GM23248 (cell line): Measurements from ENCODE around the gene SEC24D. TPM values are rescaled to one million over a fixed set of nuclear protein-coding genes. Genes with fewer than 3 reads are reported as not detected.
"Not testable (repeated sequence)": the region's sequence is repeated elsewhere in the genome, so short reads cannot be mapped to it uniquely, and the experiment has no call there.

Experiments used
- DNase-seq: peaks from one replicate; pipeline ENCODE4 v3.0.0-alpha.2; 2015
- H2AFZ ChIP-seq: fragments of 200-600 bp; sonication (generic); 2 replicates; pipeline ENCODE4 v1.6.1; 2016; ENCODE audit warnings: antibody characterized with exemption
- H3F3A ChIP-seq: fragments of 200-600 bp; sonication (generic); 2 replicates; pipeline ENCODE4 v1.6.1; 2016; ENCODE audit warnings: mild to moderate bottlenecking, antibody characterized with exemption, mixed run types; ENCODE audit not compliant: insufficient read depth
- H3K27ac ChIP-seq: fragments of 200-600 bp; sonication (generic); 2 replicates; pipeline ENCODE4 v1.5.1; 2016; ENCODE audit warnings: mild to moderate bottlenecking
- H3K27me3 ChIP-seq: fragments of 200-600 bp; sonication (generic); replicated peaks from 2 replicates; pipeline ENCODE4 v1.6.1; 2016; ENCODE audit warnings: mild to moderate bottlenecking; ENCODE audit not compliant: insufficient read depth
- H3K36me3 ChIP-seq: fragments of 200-600 bp; sonication (generic); 2 replicates; pipeline ENCODE4 v1.6.1; 2016; ENCODE audit warnings: low read depth, mild to moderate bottlenecking
- H3K4me1 ChIP-seq: fragments of 200-600 bp; sonication (generic); 2 replicates; pipeline ENCODE4 v1.6.1; 2016; ENCODE audit warnings: mild to moderate bottlenecking; ENCODE audit not compliant: insufficient read depth
- H3K4me2 ChIP-seq: fragments of 200-600 bp; sonication (generic); one replicate; pipeline ENCODE4 v1.6.1; 2016; ENCODE audit warnings: mild to moderate bottlenecking; ENCODE audit not compliant: unreplicated experiment
- H3K4me3 ChIP-seq: fragments of 200-600 bp; sonication (generic); 2 replicates; pipeline ENCODE4 v1.5.1; 2016; ENCODE audit warnings: mild to moderate bottlenecking
- H3K79me2 ChIP-seq: fragments of 200-600 bp; sonication (generic); 2 replicates; pipeline ENCODE4 v1.6.1; 2016; ENCODE audit warnings: mild to moderate bottlenecking; ENCODE audit not compliant: insufficient read depth
- H3K9ac ChIP-seq: fragments of 200-600 bp; sonication (generic); 2 replicates; pipeline ENCODE4 v1.6.1; 2016; ENCODE audit warnings: mild to moderate bottlenecking
- H3K9me2 ChIP-seq: fragments of 200-600 bp; sonication (generic); 2 replicates; pipeline ENCODE4 v1.6.1; 2016; ENCODE audit warnings: mixed run types, mild to moderate bottlenecking, moderate library complexity; ENCODE audit not compliant: insufficient read depth
- H3K9me3 ChIP-seq: fragments of 200-600 bp; sonication (generic); one replicate; pipeline ENCODE4 v1.6.1; 2017; ENCODE audit warnings: low read depth
- H4K20me1 ChIP-seq: fragments of 200-600 bp; sonication (generic); 2 replicates; pipeline ENCODE4 v1.6.0; 2016; ENCODE audit not compliant: insufficient read depth
- EZH2 ChIP-seq: fragments of 200-600 bp; sonication (generic); IDR thresholded peaks from 2 replicates; pipeline ENCODE4 v1.6.1; 2018; ENCODE audit warnings: antibody characterized with exemption, mild to moderate bottlenecking; ENCODE audit not compliant: insufficient read depth, poor library complexity, severe bottlenecking
- EZH2phosphoT487 ChIP-seq: fragments of 200-600 bp; sonication (generic); IDR thresholded peaks from 2 replicates; pipeline ENCODE4 v1.6.1; 2018; ENCODE audit warnings: antibody characterized with exemption, moderate library complexity, mild to moderate bottlenecking, low read depth; ENCODE audit not compliant: insufficient read depth
- WGBS, 2 experiments: methylation state at CpG; one replicate each; pipeline ENCODE4 v1.1.6; 2015 to 2017; ENCODE audit warnings: low lambda C conversion rate in 2 of 2, low coverage in 1 of 2; ENCODE audit errors: missing lambda C conversion rate in 2 of 2; 5-methylcytosine and 5-hydroxymethylcytosine counted together
- in situ Hi-C: fragments of 300-500 bp; cut with MboI; formaldehyde crosslinking; loops from 2 replicates; pipeline ENCODE4 v1.15.0; 2020
- polyA plus RNA-seq: library from polyadenylated mRNA; unstranded; fragments of >200 nt; fragmentation: Nextera tagmentation; extraction: Ambion mirVana; gene quantifications from 2 replicates; pipeline ENCODE4 v1.2.1, GENCODE V29; 2016
- total RNA-seq: library from RNA; depleted of rRNA; stranded (reverse); fragments of >200 nt; shearing (Covaris generic); gene quantifications from 2 replicates; pipeline ENCODE4 v1.2.3, GENCODE V29; 2014

The SEC24D gene
- total and polyA plus RNA-seq, 2 experiments from 2014 or later: 136 to 148 TPM

DNA sequence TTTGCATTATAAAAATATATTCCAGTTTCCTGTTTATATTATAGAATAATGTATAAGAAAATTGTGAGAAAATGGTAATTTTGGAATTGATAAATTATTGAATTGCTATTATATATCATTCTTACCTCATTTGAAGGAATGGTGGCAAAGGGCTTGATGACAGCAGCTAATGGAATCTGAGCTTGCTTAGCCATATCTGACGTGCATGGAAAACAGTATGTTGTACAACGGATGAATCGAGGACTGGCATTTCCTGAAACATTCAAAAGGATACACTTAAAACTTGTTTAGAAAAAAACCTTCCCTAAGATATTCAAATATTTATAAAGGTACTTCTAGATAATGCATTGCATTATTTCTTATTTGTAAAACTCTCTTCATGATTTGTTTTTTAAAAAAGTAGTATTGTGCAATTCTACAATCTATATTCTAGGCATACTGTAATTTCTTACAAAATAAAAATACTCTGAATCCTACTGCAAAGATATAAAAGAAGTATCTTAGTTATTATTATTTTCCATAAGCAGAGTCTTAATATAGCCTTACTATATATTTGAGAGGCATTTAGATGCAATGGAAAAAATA, 38.3 kb downstream of the SEC24D start:
- peak overlapping the region; percentile 31 for H3K27ac ChIP-seq
- in situ Hi-C loops: no loop called here

DNA sequence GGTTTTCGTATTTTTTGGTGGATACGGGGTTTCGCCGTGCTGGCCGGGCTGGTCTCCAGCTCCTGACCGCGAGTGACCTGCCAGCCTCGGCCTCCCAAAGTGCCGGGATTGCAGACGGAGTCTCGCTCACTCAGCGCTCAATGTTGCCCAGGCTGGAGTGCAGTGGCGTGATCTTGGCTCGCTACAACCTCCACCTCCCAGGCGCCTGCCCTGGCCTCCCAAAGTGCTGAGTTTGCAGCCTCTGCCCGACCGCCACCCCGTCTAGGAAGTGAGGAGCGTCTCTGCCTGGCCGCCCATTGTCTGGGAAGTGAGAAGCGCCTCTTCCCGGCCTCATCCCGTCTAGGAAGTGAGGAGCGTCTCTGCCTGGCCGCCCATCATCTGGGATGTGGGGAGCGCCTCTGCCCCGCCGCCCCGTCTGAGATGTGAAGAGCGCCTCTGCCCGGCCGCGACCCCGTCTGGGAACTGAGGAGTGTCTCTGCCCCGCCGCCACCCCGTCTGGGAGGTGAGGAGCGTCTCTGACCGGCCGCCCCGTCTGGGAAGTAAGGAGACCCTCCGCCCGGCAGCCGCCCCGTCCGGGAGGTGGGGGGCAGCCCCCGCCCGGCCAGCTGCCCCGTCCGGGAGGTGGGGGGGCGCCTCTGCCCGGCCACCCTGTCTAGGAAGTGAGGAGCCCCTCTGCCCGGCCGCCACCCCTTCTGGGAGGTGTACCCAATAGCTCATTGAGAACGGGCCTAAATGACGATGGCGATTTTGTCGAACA, 44.1 kb downstream of the SEC24D start:
- Histone ChIP-seq H3K36me3 (peaks cover 72% of the 10 kb centered on the region), H3F3A (peaks cover 48% of the 10 kb centered on the region), H3K79me2 (peaks cover 95% of the 10 kb centered on the region)
- H3K9me3 ChIP-seq, H3K4me3 ChIP-seq, H3K27ac ChIP-seq, H4K20me1 ChIP-seq, H3K9me2 ChIP-seq, H3K27me3 ChIP-seq, DNase-seq, in situ Hi-C loops, H3K4me2 ChIP-seq, H3K4me1 ChIP-seq, H3K9ac ChIP-seq, H2AFZ ChIP-seq: not testable (repeated sequence)
- WGBS, 2 experiments: 89% methylated on average over 28 to 54 of the region's 58 CpGs

More for the DNA sequence above, 38.3 kb downstream of the SEC24D start:
- no peak overlapping the region for H2AFZ ChIP-seq
- no peaks in the 10 kb centered on the region for H4K20me1 ChIP-seq
- H3K4me1 ChIP-seq: peaks cover 27% of the 10 kb centered on the region
- TF ChIP-seq EZH2phosphoT487 (no peak), EZH2 (no peak)
- H3K9me2 ChIP-seq: no peaks in the 10 kb centered on the region
- H3F3A ChIP-seq: peaks cover 55% of the 10 kb centered on the region
- 26 to 34% methylated on average over 3 of the region's 3 CpGs for WGBS, 2 experiments
- H3K4me2 ChIP-seq: peak overlapping the region; percentile 18
- DNase-seq: peak; percentile 74
- peaks cover 85% of the 10 kb centered on the region for H3K36me3 ChIP-seq
- peaks cover 98% of the 10 kb centered on the region for H3K79me2 ChIP-seq
- no peaks in the 10 kb centered on the region for H3K27me3 ChIP-seq
- H3K4me3 ChIP-seq: no peak overlapping the region
- H3K9me3 ChIP-seq: no peaks in the 10 kb centered on the region
- 0 out of 2 replicates have a peak overlapping the region, but pooled peaks have one; percentile 1 for H3K9ac ChIP-seq

DNA sequence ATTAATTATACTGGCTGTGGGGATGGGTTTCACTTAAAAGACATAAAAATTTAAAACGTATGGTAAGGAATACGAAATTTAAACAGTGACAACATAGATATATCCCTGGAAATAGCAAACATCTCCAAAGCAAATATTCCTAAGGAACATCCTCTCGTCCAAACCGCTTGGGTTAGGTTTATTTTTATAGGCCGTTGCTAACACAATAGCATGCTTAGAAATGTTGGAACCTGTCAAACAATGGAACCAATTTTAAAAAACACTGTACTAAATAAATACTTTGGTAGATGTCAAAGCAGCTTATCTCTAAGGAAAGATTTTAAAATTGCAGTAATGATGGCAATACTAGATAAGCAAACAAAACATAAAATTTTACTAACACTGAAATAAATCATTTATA, 45.4 kb downstream of the SEC24D start:
- Histone ChIP-seq H3K4me1 (peaks cover 8% of the 10 kb centered on the region), H3K9me2 (no peaks in the 10 kb centered on the region), H3K9ac (no peak overlapping the region), H3K27me3 (no peaks in the 10 kb centered on the region), H3F3A (peaks cover 49% of the 10 kb centered on the region), H3K9me3 (no peaks in the 10 kb centered on the region), H3K79me2 (peaks cover 95% of the 10 kb centered on the region), H3K36me3 (peaks cover 72% of the 10 kb centered on the region), H3K27ac (no peak overlapping the region), H3K4me3 (no peak overlapping the region), H4K20me1 (no peaks in the 10 kb centered on the region), H2AFZ (no peak overlapping the region), H3K4me2 (no peak overlapping the region)
- in situ Hi-C loops: no loop called here
- 99% methylated on average over 5 of the region's 5 CpGs for WGBS, 2 experiments
- TF ChIP-seq EZH2 (no peak), EZH2phosphoT487 (no peak)
- no peak for DNase-seq

DNA sequence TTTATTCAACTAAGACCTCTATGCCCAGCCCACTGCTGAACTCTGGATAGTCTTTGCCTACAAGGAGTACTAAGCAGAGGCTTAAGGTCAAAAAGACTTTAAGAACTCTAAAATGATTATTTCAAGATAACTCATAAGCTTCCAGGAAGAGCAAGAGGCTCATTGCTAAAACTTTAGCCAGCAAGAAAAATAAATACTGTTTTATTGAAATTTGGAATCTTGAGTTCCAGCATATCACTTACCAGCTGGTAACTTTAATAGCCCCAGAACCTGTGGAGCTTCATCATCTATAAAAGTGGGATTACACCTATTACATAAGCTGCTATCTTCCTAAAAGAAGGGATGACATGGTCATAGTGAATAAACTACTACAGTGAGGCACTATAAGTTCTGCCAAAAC, 47.0 kb downstream of the SEC24D start:
- no peak for DNase-seq
- H3K27me3 ChIP-seq: no peaks in the 10 kb centered on the region
- no peak overlapping the region for H3K4me2 ChIP-seq
- H3K36me3 ChIP-seq: peaks cover 70% of the 10 kb centered on the region
- no peak overlapping the region for H3K9ac ChIP-seq
- H3F3A ChIP-seq: peaks cover 49% of the 10 kb centered on the region
- no peak overlapping the region for H2AFZ ChIP-seq
- no peak overlapping the region for H3K4me3 ChIP-seq
- peaks cover 93% of the 10 kb centered on the region for H3K79me2 ChIP-seq
- H3K4me1 ChIP-seq: peaks cover 21% of the 10 kb centered on the region
- no peaks in the 10 kb centered on the region for H4K20me1 ChIP-seq
- no peak for TF ChIP-seq EZH2phosphoT487
- TF ChIP-seq EZH2: no peak
- H3K9me2 ChIP-seq: no peaks in the 10 kb centered on the region
- no peaks in the 10 kb centered on the region for H3K9me3 ChIP-seq
- H3K27ac ChIP-seq: no peak overlapping the region
- in situ Hi-C loops: no loop called here
